ENCODE results near the gene PBX4.

The PBX4 gene

DNA sequence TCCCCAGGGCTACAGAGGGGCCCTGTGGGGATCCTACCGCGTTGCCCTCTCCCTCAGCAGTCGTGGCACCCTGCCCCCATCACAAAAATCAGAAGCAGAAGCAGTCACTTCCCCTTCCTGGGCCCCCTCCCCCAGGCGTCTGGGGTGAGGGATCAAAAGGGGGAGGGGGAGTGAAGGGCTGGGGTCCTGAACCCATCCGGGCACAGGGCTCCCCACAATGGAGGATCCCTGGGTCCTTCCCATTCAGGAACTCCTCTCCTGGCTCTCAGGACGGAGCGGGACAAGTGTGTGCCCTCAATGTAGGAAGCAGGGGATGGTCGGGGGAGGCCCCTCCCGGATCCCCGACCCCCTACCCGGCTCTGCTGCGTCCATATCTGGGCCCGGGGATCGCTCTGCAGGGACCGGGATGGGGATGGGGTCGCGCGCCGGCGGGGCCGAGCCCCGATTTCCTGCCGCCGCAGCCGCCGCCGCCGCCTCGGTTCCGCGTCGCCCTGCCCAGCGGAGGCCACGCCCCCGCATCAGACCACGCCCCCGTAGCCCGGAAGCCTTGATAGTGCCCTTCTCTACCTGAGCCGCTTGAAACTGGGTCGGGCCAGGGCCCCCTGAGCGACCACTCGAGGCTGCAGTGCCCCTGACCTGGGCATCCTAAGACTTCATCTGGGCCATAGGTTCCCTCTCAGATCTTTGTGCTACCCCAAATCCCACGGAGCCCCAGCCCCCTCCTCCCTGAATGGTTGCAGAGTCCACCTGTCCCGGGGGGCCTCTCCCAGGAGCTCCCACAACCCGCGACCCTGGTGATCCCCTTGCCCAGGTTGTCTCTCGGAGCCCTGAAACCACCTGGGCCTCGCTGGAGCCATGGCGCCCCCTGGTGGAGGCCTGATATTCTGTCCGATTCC lies 24.9 kb upstream of the PBX4 start, which contains the start of gene GMIP (continued):
- TF ChIP-seq OVOL3 (tag by site-specific recombination; IDR thresholded peaks at IDR 0.05) (no peak), ZNF248 (tag by site-specific recombination; IDR thresholded peaks at IDR 0.05) (no peak), SP3 (tag by site-specific recombination; IDR thresholded peaks at IDR 0.05) (peak; percentile 36; the same call in 1 of the 2 replicates), WT1 (tag by site-specific recombination; IDR thresholded peaks at IDR 0.05) (no peak), KLF16 (tag by site-specific recombination; IDR thresholded peaks at IDR 0.05) (no peak), ZSCAN23 (tag by site-specific recombination; IDR thresholded peaks at IDR 0.05) (no peak), KLF9 (tag by site-specific recombination; IDR thresholded peaks at IDR 0.05; ENCODE audit: low read depth) (peak; percentile 86), ZNF664 (tag by site-specific recombination; IDR thresholded peaks at IDR 0.05) (no peak), ZBTB48 (tag by site-specific recombination; IDR thresholded peaks at IDR 0.05) (peak; percentile 73), ZNF654 (tag by site-specific recombination; IDR thresholded peaks at IDR 0.05; ENCODE audit: low read depth) (peak; percentile 54), SP7 (tag by site-specific recombination; IDR thresholded peaks at IDR 0.05) (no peak), ZNF394 (tag by site-specific recombination; IDR thresholded peaks at IDR 0.05; ENCODE audit: borderline replicate concordance) (no peak), ZNF747 (tag by site-specific recombination; IDR thresholded peaks at IDR 0.05) (no peak), KLF7 (tag by site-specific recombination; IDR thresholded peaks at IDR 0.05; ENCODE audit: borderline replicate concordance) (no peak), ZNF560 (tag by site-specific recombination; IDR thresholded peaks at IDR 0.05; ENCODE audit: borderline replicate concordance) (no peak), ZNF473 (tag by site-specific recombination; IDR thresholded peaks at IDR 0.05) (no peak), ZNF335 (tag by site-specific recombination; conservative IDR thresholded peaks at IDR 0.05) (peak; percentile 89), ZBTB7A (tag by site-specific recombination; IDR thresholded peaks at IDR 0.05; ENCODE audit: low read depth) (0 out of 2 replicates have a peak, but pooled peaks have one; percentile 18), ZNF843 (tag by site-specific recombination; IDR thresholded peaks at IDR 0.05) (no peak), ZNF274 (IDR thresholded peaks at IDR 0.05; ENCODE audit: low read length) (no peak), ZNF274 (tag by site-specific recombination; IDR thresholded peaks at IDR 0.05; ENCODE audit: borderline replicate concordance) (no peak), ZBTB17 (tag by site-specific recombination; IDR thresholded peaks at IDR 0.05) (no peak), ZNF266 (tag by site-specific recombination; IDR thresholded peaks at IDR 0.05; ENCODE audit: low read depth) (no peak), ZXDB (tag by site-specific recombination; IDR thresholded peaks at IDR 0.05) (peak; percentile 48)
- TF ChIP-seq, protein P1, sequence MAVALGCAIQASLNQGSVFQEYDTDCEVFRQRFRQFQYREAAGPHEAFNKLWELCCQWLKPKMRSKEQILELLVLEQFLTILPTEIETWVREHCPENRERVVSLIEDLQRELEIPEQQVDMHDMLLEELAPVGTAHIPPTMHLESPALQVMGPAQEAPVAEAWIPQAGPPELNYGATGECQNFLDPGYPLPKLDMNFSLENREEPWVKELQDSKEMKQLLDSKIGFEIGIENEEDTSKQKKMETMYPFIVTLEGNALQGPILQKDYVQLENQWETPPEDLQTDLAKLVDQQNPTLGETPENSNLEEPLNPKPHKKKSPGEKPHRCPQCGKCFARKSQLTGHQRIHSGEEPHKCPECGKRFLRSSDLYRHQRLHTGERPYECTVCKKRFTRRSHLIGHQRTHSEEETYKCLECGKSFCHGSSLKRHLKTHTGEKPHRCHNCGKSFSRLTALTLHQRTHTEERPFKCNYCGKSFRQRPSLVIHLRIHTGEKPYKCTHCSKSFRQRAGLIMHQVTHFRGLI (tag by site-specific recombination; IDR thresholded peaks at IDR 0.05), result no peak
- TF ChIP-seq, protein P2, sequence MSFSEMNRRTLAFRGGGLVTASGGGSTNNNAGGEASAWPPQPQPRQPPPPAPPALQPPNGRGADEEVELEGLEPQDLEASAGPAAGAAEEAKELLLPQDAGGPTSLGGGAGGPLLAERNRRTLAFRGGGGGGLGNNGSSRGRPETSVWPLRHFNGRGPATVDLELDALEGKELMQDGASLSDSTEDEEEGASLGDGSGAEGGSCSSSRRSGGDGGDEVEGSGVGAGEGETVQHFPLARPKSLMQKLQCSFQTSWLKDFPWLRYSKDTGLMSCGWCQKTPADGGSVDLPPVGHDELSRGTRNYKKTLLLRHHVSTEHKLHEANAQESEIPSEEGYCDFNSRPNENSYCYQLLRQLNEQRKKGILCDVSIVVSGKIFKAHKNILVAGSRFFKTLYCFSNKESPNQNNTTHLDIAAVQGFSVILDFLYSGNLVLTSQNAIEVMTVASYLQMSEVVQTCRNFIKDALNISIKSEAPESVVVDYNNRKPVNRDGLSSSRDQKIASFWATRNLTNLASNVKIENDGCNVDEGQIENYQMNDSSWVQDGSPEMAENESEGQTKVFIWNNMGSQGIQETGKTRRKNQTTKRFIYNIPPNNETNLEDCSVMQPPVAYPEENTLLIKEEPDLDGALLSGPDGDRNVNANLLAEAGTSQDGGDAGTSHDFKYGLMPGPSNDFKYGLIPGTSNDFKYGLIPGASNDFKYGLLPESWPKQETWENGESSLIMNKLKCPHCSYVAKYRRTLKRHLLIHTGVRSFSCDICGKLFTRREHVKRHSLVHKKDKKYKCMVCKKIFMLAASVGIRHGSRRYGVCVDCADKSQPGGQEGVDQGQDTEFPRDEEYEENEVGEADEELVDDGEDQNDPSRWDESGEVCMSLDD (tag by site-specific recombination; IDR thresholded peaks at IDR 0.05), result peak; percentile 28; the same call in 1 of the 2 replicates
- TF ChIP-seq, protein P3, sequence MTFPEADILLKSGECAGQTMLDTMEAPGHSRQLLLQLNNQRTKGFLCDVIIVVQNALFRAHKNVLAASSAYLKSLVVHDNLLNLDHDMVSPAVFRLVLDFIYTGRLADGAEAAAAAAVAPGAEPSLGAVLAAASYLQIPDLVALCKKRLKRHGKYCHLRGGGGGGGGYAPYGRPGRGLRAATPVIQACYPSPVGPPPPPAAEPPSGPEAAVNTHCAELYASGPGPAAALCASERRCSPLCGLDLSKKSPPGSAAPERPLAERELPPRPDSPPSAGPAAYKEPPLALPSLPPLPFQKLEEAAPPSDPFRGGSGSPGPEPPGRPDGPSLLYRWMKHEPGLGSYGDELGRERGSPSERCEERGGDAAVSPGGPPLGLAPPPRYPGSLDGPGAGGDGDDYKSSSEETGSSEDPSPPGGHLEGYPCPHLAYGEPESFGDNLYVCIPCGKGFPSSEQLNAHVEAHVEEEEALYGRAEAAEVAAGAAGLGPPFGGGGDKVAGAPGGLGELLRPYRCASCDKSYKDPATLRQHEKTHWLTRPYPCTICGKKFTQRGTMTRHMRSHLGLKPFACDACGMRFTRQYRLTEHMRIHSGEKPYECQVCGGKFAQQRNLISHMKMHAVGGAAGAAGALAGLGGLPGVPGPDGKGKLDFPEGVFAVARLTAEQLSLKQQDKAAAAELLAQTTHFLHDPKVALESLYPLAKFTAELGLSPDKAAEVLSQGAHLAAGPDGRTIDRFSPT (tag by site-specific recombination; IDR thresholded peaks at IDR 0.05), result peak; percentile 34; the same call in 1 of the 2 replicates
- TF ChIP-seq, protein P4, sequence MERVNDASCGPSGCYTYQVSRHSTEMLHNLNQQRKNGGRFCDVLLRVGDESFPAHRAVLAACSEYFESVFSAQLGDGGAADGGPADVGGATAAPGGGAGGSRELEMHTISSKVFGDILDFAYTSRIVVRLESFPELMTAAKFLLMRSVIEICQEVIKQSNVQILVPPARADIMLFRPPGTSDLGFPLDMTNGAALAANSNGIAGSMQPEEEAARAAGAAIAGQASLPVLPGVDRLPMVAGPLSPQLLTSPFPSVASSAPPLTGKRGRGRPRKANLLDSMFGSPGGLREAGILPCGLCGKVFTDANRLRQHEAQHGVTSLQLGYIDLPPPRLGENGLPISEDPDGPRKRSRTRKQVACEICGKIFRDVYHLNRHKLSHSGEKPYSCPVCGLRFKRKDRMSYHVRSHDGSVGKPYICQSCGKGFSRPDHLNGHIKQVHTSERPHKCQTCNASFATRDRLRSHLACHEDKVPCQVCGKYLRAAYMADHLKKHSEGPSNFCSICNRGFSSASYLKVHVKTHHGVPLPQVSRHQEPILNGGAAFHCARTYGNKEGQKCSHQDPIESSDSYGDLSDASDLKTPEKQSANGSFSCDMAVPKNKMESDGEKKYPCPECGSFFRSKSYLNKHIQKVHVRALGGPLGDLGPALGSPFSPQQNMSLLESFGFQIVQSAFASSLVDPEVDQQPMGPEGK (tag by site-specific recombination; IDR thresholded peaks at IDR 0.05), result peak; percentile 72
- TF ChIP-seq, protein P5, sequence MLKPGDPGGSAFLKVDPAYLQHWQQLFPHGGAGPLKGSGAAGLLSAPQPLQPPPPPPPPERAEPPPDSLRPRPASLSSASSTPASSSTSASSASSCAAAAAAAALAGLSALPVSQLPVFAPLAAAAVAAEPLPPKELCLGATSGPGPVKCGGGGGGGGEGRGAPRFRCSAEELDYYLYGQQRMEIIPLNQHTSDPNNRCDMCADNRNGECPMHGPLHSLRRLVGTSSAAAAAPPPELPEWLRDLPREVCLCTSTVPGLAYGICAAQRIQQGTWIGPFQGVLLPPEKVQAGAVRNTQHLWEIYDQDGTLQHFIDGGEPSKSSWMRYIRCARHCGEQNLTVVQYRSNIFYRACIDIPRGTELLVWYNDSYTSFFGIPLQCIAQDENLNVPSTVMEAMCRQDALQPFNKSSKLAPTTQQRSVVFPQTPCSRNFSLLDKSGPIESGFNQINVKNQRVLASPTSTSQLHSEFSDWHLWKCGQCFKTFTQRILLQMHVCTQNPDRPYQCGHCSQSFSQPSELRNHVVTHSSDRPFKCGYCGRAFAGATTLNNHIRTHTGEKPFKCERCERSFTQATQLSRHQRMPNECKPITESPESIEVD (tag by site-specific recombination; IDR thresholded peaks at IDR 0.05), result no peak
